HFF-Myc (cell line): ENCODE data around the gene POU2F3.
A peak's percentile ranks its signal among the peaks of the same experiment; 100 is the strongest.

ENCODE experiments used
- DNase-seq: peaks from one replicate; pipeline ENCODE4 v3.0.0-alpha.2; 2011; ENCODE audit warnings: low read depth; ENCODE audit errors: extremely low read depth
- H3K4me3 ChIP-seq: replicated peaks from 2 replicates; pipeline ENCODE4 v1.5.1; 2011; ENCODE audit warnings: low read depth, mild to moderate bottlenecking, control low read depth, low read length
- CTCF ChIP-seq: IDR thresholded peaks from 2 replicates; pipeline ENCODE4 v1.5.1; 2012; ENCODE audit warnings: mild to moderate bottlenecking, low read depth, low read length, control low read depth; ENCODE audit errors: missing control alignments

POU2F3 gene

GRCh38 chr11:120334332-120334731 is 94.4 kb downstream of the POU2F3 start:
- TF ChIP-seq CTCF: no peak
- no peak for DNase-seq
- no peak overlapping the region for H3K4me3 ChIP-seq

GRCh38 chr11:120334894-120335462 is 95.0 kb downstream of the POU2F3 start:
- H3K4me3 ChIP-seq: peak overlapping the region; percentile 93
- DNase-seq: peak; percentile 85
- peak; percentile 57 for TF ChIP-seq CTCF

- peak overlapping the region; percentile 93 for H3K4me3 ChIP-seq
- no peak for DNase-seq
Observed at GRCh38 chr11:120335556-120335907, 95.6 kb downstream of the POU2F3 start.

GRCh38 chr11:120335908-120336640 is 96.1 kb downstream of the POU2F3 start, which contains the start of gene ARHGEF12:
Gene ARHGEF12 (plus strand): TSS chr11:120336413. CDS start chr11:120337244, 831 bp downstream.
- H3K4me3 ChIP-seq: peak within 1 kb of the TSS; percentile 93
- TF ChIP-seq CTCF: peak; percentile 35
- peak; percentile 82 for DNase-seq

More at GRCh38 chr11:120335556-120335907, 95.6 kb downstream of the POU2F3 start:
- no peak for TF ChIP-seq CTCF

GRCh38 chr11:120336641-120337354 is 96.9 kb downstream of the POU2F3 start:
- DNase-seq: no peak
- TF ChIP-seq CTCF: no peak
- H3K4me3 ChIP-seq: peak overlapping the region; percentile 93

- peak overlapping the region; percentile 93 for H3K4me3 ChIP-seq
- no peak for DNase-seq
- TF ChIP-seq CTCF: no peak
Observed at GRCh38 chr11:120337355-120338106, 97.6 kb downstream of the POU2F3 start.
